ENCODE data around the gene NF2. TPM values are rescaled to one million over a fixed set of nuclear protein-coding genes. Genes with fewer than 3 reads are reported as not detected.

NF2 gene
- total and polyA plus RNA-seq, 4 donors, result 8.9 to 49.7 (median 16.3) TPM

DNA sequence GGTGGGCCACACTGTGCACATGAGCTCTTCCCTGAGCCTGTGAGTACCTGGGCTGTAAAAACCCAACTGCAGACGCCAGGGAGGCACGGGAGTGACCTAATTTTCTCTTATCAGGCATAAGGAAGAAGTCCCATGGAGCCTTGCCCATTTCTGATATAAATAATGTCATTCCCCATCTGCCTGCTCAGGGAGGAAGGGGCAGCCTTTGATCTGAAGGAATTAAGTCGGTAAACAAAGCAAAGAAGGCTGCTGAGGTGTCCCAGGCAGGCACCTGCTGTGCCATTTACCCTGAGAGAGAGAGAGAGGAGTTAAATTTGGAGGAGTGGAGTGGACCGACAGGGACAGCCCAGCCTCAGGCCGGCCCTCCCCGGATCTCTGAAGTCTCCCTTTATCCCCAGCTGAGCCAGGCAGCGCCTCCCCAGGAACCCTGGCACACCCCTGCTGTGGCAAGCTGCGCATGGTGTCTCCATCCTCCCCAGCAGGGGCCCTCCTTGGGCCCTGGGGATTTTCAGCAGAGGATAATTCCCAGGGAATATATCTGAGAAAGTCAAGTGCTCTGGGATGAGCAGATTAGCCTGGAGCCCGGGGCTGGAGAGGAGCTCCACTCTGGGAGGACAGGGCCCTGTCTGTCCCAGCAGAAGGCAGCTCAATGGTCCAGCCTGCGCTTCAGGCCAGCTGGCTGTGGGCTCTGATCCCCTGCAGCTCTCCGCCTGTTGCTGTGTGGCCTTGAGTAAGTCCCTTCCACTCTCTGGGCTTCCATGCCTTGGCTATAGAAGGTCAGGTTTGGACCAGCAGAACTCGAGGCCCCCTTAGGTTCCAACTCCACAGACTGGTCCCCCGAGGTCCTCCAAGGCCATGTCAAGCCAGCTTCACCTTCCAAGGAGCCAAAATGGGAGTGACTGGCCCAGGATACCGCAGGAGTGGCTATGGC, 98.8 kb downstream of the NF2 start:
- H3K36me3 ChIP-seq (ENCODE audit: control insufficient read depth in 4 of 4, insufficient read depth in 4 of 4, low read length in 4 of 4), result peaks cover 0 to under 1% (median 0%) of the 10 kb centered on the region in 4 donors
- WGBS, 2 donors, result 51 to 53% methylated on average over 13 to 14 of the region's 14 CpGs
- ATAC-seq (ENCODE audit: insufficient read depth, low FRiP score), result no peak
- TF ChIP-seq, protein P1, sequence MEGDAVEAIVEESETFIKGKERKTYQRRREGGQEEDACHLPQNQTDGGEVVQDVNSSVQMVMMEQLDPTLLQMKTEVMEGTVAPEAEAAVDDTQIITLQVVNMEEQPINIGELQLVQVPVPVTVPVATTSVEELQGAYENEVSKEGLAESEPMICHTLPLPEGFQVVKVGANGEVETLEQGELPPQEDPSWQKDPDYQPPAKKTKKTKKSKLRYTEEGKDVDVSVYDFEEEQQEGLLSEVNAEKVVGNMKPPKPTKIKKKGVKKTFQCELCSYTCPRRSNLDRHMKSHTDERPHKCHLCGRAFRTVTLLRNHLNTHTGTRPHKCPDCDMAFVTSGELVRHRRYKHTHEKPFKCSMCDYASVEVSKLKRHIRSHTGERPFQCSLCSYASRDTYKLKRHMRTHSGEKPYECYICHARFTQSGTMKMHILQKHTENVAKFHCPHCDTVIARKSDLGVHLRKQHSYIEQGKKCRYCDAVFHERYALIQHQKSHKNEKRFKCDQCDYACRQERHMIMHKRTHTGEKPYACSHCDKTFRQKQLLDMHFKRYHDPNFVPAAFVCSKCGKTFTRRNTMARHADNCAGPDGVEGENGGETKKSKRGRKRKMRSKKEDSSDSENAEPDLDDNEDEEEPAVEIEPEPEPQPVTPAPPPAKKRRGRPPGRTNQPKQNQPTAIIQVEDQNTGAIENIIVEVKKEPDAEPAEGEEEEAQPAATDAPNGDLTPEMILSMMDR (IDR thresholded peaks at IDR 0.05; ENCODE audit: control extremely low read depth, extremely low read depth), result no peak
- H3K4me3 ChIP-seq, result no peak overlapping the region
- H3K4me1 ChIP-seq (ENCODE audit: control insufficient read depth in 5 of 5, insufficient read depth in 5 of 5, low read length in 5 of 5), result peaks cover 0 to 59% (median 13%) of the 10 kb centered on the region in 5 donors
- H3K27me3 ChIP-seq (ENCODE audit: control insufficient read depth in 3 of 3, insufficient read depth in 3 of 3, low read length in 2 of 3), result no peaks in the 10 kb centered on the region
- no peak overlapping the region for H3K27ac ChIP-seq (ENCODE audit: low read depth in 1 of 2, low read length in 1 of 2)
- H3K9me3 ChIP-seq (ENCODE audit: control insufficient read depth in 4 of 4, insufficient read depth in 3 of 4, low read length in 3 of 4), result peaks cover 0 to 2% (median 0%) of the 10 kb centered on the region in 4 donors
- no peak overlapping the region for H3K9ac ChIP-seq (ENCODE audit: insufficient read depth in 1 of 2, low read length in 2 of 2)
- no peak for DNase-seq

DNA sequence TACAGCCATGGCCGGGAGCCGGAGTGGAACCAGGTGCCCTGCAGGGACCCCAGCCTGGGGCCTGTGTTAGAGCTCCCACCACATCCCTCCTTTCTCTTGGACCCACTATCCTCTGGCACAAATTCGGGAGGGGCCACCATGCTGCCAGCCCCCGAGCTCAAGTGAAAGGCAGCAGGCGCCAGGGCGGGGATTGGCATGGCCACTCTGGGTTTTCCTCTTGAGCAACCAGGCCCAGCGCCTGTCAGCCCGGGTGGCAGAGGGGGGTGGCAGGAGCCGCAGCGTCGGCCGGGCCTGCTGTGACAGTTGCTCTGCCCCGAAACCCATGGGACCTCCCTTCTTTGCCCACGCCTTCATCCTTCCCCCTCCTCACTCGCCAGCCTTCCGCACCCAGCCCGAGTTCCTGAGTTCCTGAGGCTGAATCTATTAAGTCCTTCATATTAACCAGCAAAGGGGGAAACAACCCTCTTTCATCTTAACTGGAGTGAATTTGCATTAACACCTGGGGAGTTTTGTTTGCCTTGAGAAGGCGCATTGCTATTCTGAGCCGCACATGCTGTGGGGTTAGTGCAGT, 99.6 kb downstream of the NF2 start:
- no peak overlapping the region for H3K27ac ChIP-seq (ENCODE audit: low read depth in 1 of 2, low read length in 1 of 2)
- peaks cover 0 to 2% (median 0%) of the 10 kb centered on the region in 4 donors for H3K9me3 ChIP-seq (ENCODE audit: control insufficient read depth in 4 of 4, insufficient read depth in 3 of 4, low read length in 3 of 4)
- TF ChIP-seq, protein P1 (IDR thresholded peaks at IDR 0.05; ENCODE audit: control extremely low read depth, extremely low read depth), result no peak
- no peak for ATAC-seq (ENCODE audit: insufficient read depth, low FRiP score)
- 18 to 28% methylated on average over 19 of the region's 19 CpGs for WGBS, 2 donors
- no peaks in the 10 kb centered on the region for H3K36me3 ChIP-seq (ENCODE audit: control insufficient read depth in 4 of 4, insufficient read depth in 4 of 4, low read length in 4 of 4)
- DNase-seq, result peak in 1 of 3 donors; percentile 36
- no peaks in the 10 kb centered on the region for H3K27me3 ChIP-seq (ENCODE audit: control insufficient read depth in 3 of 3, insufficient read depth in 3 of 3, low read length in 2 of 3)
- peaks cover 0 to 56% (median 11%) of the 10 kb centered on the region in 5 donors for H3K4me1 ChIP-seq (ENCODE audit: control insufficient read depth in 5 of 5, insufficient read depth in 5 of 5, low read length in 5 of 5)
- H3K4me3 ChIP-seq, result no peak overlapping the region
- H3K9ac ChIP-seq (ENCODE audit: insufficient read depth in 1 of 2, low read length in 2 of 2), result no peak overlapping the region

DNA sequence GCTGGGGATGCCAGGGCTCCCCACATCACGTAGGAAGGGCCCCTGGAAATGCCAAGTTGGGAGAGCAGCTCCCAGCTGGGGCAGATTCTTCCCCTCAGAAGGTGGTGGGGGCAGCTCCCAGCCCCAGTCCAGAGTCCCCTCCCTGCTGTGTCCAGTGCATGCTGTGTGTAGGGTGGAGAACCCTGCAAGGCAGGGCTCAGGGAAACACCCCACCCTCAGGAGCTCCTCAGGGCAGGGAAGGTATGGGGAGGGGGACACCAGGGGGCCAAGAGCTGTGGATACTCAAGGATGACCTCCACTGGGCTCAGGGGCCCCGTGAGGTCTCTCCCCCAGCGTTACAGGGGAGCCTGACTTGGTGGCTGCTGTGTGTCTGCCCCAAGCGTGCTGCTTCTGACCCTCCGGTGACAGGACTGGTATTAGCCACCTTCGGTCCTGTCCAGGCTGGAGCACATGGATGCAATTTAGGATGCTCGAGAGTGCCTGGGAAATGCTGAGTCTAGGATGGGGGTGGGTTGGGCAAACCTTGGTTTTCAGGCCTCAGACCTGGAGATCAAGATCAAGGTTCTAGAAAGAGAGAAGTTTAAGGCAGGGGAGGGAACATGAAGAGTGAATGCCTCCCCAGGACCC, 100.2 kb downstream of the NF2 start:
- peaks cover 0 to 49% (median 8%) of the 10 kb centered on the region in 5 donors for H3K4me1 ChIP-seq (ENCODE audit: control insufficient read depth in 5 of 5, insufficient read depth in 5 of 5, low read length in 5 of 5)
- H3K9me3 ChIP-seq (ENCODE audit: control insufficient read depth in 4 of 4, insufficient read depth in 3 of 4, low read length in 3 of 4), result peaks cover 0 to 2% (median 0%) of the 10 kb centered on the region in 4 donors
- no peaks in the 10 kb centered on the region for H3K36me3 ChIP-seq (ENCODE audit: control insufficient read depth in 4 of 4, insufficient read depth in 4 of 4, low read length in 4 of 4)
- TF ChIP-seq, protein P1 (IDR thresholded peaks at IDR 0.05; ENCODE audit: control extremely low read depth, extremely low read depth), result no peak
- no peak for DNase-seq
- no peaks in the 10 kb centered on the region for H3K27me3 ChIP-seq (ENCODE audit: control insufficient read depth in 3 of 3, insufficient read depth in 3 of 3, low read length in 2 of 3)
- ATAC-seq (ENCODE audit: insufficient read depth, low FRiP score), result no peak
- no peak overlapping the region for H3K9ac ChIP-seq (ENCODE audit: insufficient read depth in 1 of 2, low read length in 2 of 2)
- WGBS, 2 donors, result 49 to 50% methylated on average over 7 of the region's 7 CpGs
- no peak overlapping the region for H3K4me3 ChIP-seq
- H3K27ac ChIP-seq (ENCODE audit: low read depth in 1 of 2, low read length in 1 of 2), result no peak overlapping the region

Data from lung (tissue), 12 donors.